GM23338 (cell line): ENCODE data around the gene NKX2-1. TPM values are rescaled to one million over a fixed set of nuclear protein-coding genes. Genes with fewer than 3 reads are reported as not detected.

Experiments
- ATAC-seq: fragments of 200-7000 bp; cut with Tn5 transposase; 3 replicates; pipeline ENCODE4 v1.9.1; 2020
- DNase-seq: peaks from one replicate; pipeline ENCODE4 v3.0.0-alpha.2; 2015; ENCODE audit warnings: low spot score
- H2AFZ ChIP-seq: fragments of 200-600 bp; sonication (generic); 2 replicates; pipeline ENCODE4 v1.8.0; 2016; ENCODE audit warnings: antibody characterized with exemption, mild to moderate bottlenecking, moderate library complexity
- H3F3A ChIP-seq: fragments of 200-600 bp; sonication (generic); replicated peaks from 2 replicates; pipeline ENCODE4 v1.8.0; 2017; ENCODE audit warnings: antibody characterized with exemption, mixed run types, low read depth
- H3K27ac ChIP-seq: fragments of 200-600 bp; sonication (generic); 2 replicates; pipeline ENCODE4 v1.6.1; 2016; ENCODE audit warnings: low read depth
- H3K27me3 ChIP-seq: fragments of 200-600 bp; sonication (generic); 2 replicates; pipeline ENCODE4 v1.8.0; 2016; ENCODE audit warnings: mild to moderate bottlenecking, mixed run types, moderate library complexity; ENCODE audit not compliant: insufficient read depth
- H3K36me3 ChIP-seq: fragments of 200-600 bp; sonication (generic); 2 replicates; pipeline ENCODE4 v1.8.0; 2016; ENCODE audit warnings: mild to moderate bottlenecking; ENCODE audit not compliant: insufficient read depth
- H3K4me1 ChIP-seq: fragments of 200-600 bp; sonication (generic); 2 replicates; pipeline ENCODE4 v1.8.0; 2016; ENCODE audit warnings: mild to moderate bottlenecking, moderate library complexity; ENCODE audit not compliant: insufficient read depth
- H3K4me2 ChIP-seq: fragments of 200-600 bp; sonication (generic); 2 replicates; pipeline ENCODE4 v1.7.1; 2017; ENCODE audit warnings: mixed run types
- H3K4me3 ChIP-seq: fragments of 200-600 bp; sonication (generic); 2 replicates; pipeline ENCODE4 v1.6.1; 2016; ENCODE audit warnings: mixed run types
- H3K79me2 ChIP-seq: fragments of 200-600 bp; sonication (generic); replicated peaks from 2 replicates; pipeline ENCODE4 v1.8.0; 2017; ENCODE audit warnings: mild to moderate bottlenecking; ENCODE audit not compliant: insufficient read depth
- H3K9me2 ChIP-seq: fragments of 200-600 bp; sonication (generic); 2 replicates; pipeline ENCODE4 v1.8.0; 2017; ENCODE audit not compliant: insufficient read depth
- H4K20me1 ChIP-seq: fragments of 200-600 bp; sonication (generic); replicated peaks from 2 replicates; pipeline ENCODE4 v1.8.0; 2017; ENCODE audit warnings: mild to moderate bottlenecking; ENCODE audit not compliant: insufficient read depth
- H3K27ac Mint-ChIP-seq: 2 replicates; pipeline ENCODE4 v1.8.0; 2020; ENCODE audit warnings: inconsistent platforms, mild to moderate bottlenecking, moderate library complexity, mixed read lengths
- H3K27me3 Mint-ChIP-seq: 3 replicates; pipeline ENCODE4 v1.8.0; 2022; ENCODE audit warnings: low read depth, mild to moderate bottlenecking, moderate library complexity, mixed read lengths, inconsistent platforms; ENCODE audit not compliant: insufficient read depth, poor library complexity
- H3K36me3 Mint-ChIP-seq: 3 replicates; pipeline ENCODE4 v1.8.0; 2021; ENCODE audit warnings: low read depth, mild to moderate bottlenecking, inconsistent platforms, moderate library complexity, mixed read lengths
- H3K4me1 Mint-ChIP-seq: 3 replicates; pipeline ENCODE4 v1.8.0; 2020; ENCODE audit warnings: mild to moderate bottlenecking, inconsistent platforms, mixed read lengths
- H3K4me3 Mint-ChIP-seq: 3 replicates; pipeline ENCODE4 v1.8.0; 2021; ENCODE audit warnings: moderate library complexity, mild to moderate bottlenecking, inconsistent platforms, mixed read lengths
- H3K9me3 Mint-ChIP-seq: 3 replicates; pipeline ENCODE4 v1.8.0; 2020; ENCODE audit warnings: moderate library complexity, mild to moderate bottlenecking, inconsistent platforms, mixed read lengths
- CREB1 ChIP-seq: fragments of 250-450 bp; sonication (Bioruptor Pico); IDR thresholded peaks from 2 replicates; pipeline ENCODE4 v1.5.0; 2020; ENCODE audit warnings: low read depth, mild to moderate bottlenecking, moderate library complexity
- EZH2 ChIP-seq: fragments of 200-600 bp; sonication (generic); IDR thresholded peaks from one replicate; pipeline ENCODE4 v1.8.0; 2017; ENCODE audit warnings: antibody characterized with exemption, mild to moderate bottlenecking, low read depth; ENCODE audit not compliant: unreplicated experiment
- EZH2phosphoT487 ChIP-seq: fragments of 200-600 bp; sonication (generic); IDR thresholded peaks from one replicate; pipeline ENCODE4 v1.8.1; 2018; ENCODE audit warnings: antibody characterized with exemption; ENCODE audit not compliant: unreplicated experiment
- JUNB ChIP-seq: IDR thresholded peaks from one replicate; pipeline ENCODE4 v1.6.1; 2016; ENCODE audit warnings: antibody characterized with exemption; ENCODE audit not compliant: unreplicated experiment
- NANOG ChIP-seq: IDR thresholded peaks from 2 replicates; pipeline ENCODE4 v1.6.1; 2016; ENCODE audit warnings: antibody characterized with exemption, borderline replicate concordance
- STAT1 ChIP-seq: IDR thresholded peaks from one replicate; pipeline ENCODE4 v1.6.1; 2016; ENCODE audit warnings: antibody characterized with exemption; ENCODE audit not compliant: unreplicated experiment
- polyA plus RNA-seq: library from polyadenylated mRNA; unstranded; fragments of >200 nt; fragmentation: Nextera tagmentation; extraction: Ambion mirVana; gene quantifications from 2 replicates; pipeline ENCODE4 v1.2.1, GENCODE V29; 2016
- total RNA-seq: library from RNA; depleted of rRNA; stranded (reverse); fragments of >200 nt; shearing (Covaris generic); gene quantifications from 2 replicates; pipeline ENCODE4 v1.2.3, GENCODE V29; 2014
- TF ChIP-seq, protein P1 (sequence below): IDR thresholded peaks from one replicate; pipeline ENCODE4 v1.6.1; 2018; ENCODE audit warnings: antibody characterized with exemption; ENCODE audit not compliant: unreplicated experiment
- TF ChIP-seq, protein P2 (sequence below): IDR thresholded peaks from 2 replicates; pipeline ENCODE4 v1.6.1; 2016; ENCODE audit warnings: antibody characterized with exemption

NKX2-1 gene
- total and polyA plus RNA-seq, 2 experiments from 2014 or later, result not detected

DNA sequence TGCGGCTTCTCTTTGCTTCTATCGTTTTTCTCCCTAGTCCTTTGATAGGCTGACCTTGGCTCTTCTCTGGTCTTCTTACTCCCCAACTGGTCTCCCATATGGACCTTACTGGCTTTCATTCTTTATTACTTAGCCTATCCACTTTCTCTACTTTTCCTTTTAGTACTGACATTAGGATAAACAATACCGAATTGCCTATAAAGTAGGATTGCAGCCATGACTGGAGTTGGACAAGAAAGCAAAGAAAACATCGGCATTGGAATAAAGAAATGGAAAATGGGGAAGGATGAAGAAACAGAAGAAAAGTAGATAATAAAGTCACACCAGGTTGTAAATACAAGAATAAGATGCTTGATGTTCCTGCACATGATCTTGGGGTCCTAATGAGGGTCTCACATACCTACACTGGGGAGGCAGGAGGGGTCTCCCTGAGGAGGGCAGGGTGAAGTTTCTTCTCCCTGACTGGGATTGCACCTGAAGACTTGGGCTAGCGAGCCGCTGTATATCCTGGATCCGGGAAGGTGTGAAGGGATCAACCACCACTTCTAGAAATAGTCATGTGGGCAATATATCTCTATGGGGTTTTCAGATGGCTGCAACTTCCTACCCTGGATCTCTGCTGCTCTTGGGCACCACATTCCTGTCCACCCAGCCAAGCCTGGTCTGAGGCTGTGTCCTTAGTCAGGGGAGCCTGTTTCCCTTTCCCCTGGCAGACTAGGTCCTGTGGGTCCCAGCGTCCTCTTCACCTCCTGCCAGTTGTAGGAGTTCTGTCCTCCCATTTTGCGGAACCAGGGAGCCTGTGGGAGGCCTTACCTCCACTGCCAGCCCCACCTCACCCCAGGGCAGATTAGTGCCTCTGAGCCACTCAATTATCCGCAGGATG, 13.1 kb downstream of the NKX2-1 start:
- DNase-seq (no peak), ATAC-seq (no peak)
- H3K27me3 ChIP-seq, result peaks cover 100% of the 10 kb centered on the region
- H3K9me3 Mint-ChIP-seq, result peaks cover 10% of the 10 kb centered on the region; the same call in 2 of the 3 replicates
- H3K79me2 ChIP-seq, result no peaks in the 10 kb centered on the region
- peaks cover 92% of the 10 kb centered on the region for H3K27me3 Mint-ChIP-seq
- peaks cover 63% of the 10 kb centered on the region for H3K4me1 Mint-ChIP-seq
- no peak overlapping the region for H2AFZ ChIP-seq
- no peaks in the 10 kb centered on the region for H3K36me3 Mint-ChIP-seq
- TF ChIP-seq STAT1 (no peak), CREB1 (CRISPR knock-in tag) (no peak), EZH2phosphoT487 (peak; percentile 16), NANOG (no peak), EZH2 (peak; percentile 89), JUNB (no peak)
- TF ChIP-seq, protein P1, sequence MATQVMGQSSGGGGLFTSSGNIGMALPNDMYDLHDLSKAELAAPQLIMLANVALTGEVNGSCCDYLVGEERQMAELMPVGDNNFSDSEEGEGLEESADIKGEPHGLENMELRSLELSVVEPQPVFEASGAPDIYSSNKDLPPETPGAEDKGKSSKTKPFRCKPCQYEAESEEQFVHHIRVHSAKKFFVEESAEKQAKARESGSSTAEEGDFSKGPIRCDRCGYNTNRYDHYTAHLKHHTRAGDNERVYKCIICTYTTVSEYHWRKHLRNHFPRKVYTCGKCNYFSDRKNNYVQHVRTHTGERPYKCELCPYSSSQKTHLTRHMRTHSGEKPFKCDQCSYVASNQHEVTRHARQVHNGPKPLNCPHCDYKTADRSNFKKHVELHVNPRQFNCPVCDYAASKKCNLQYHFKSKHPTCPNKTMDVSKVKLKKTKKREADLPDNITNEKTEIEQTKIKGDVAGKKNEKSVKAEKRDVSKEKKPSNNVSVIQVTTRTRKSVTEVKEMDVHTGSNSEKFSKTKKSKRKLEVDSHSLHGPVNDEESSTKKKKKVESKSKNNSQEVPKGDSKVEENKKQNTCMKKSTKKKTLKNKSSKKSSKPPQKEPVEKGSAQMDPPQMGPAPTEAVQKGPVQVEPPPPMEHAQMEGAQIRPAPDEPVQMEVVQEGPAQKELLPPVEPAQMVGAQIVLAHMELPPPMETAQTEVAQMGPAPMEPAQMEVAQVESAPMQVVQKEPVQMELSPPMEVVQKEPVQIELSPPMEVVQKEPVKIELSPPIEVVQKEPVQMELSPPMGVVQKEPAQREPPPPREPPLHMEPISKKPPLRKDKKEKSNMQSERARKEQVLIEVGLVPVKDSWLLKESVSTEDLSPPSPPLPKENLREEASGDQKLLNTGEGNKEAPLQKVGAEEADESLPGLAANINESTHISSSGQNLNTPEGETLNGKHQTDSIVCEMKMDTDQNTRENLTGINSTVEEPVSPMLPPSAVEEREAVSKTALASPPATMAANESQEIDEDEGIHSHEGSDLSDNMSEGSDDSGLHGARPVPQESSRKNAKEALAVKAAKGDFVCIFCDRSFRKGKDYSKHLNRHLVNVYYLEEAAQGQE, result no peak
- TF ChIP-seq, protein P2, sequence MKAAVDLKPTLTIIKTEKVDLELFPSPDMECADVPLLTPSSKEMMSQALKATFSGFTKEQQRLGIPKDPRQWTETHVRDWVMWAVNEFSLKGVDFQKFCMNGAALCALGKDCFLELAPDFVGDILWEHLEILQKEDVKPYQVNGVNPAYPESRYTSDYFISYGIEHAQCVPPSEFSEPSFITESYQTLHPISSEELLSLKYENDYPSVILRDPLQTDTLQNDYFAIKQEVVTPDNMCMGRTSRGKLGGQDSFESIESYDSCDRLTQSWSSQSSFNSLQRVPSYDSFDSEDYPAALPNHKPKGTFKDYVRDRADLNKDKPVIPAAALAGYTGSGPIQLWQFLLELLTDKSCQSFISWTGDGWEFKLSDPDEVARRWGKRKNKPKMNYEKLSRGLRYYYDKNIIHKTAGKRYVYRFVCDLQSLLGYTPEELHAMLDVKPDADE, result no peak
- peaks cover 65% of the 10 kb centered on the region for H3K4me1 ChIP-seq
- peaks cover 44% of the 10 kb centered on the region for H3F3A ChIP-seq
- H3K4me3 Mint-ChIP-seq, result peak overlapping the region; percentile 30; the same call in 1 of the 3 replicates
- peaks cover 38% of the 10 kb centered on the region for H4K20me1 ChIP-seq
- H3K9me2 ChIP-seq, result no peaks in the 10 kb centered on the region
- H3K4me2 ChIP-seq, result peak overlapping the region; percentile 77; the same call in 1 of the 2 replicates
- H3K27ac Mint-ChIP-seq, result no peak overlapping the region
- peak overlapping the region; percentile 47; the same call in 1 of the 2 replicates for H3K4me3 ChIP-seq
- no peaks in the 10 kb centered on the region for H3K36me3 ChIP-seq
- H3K27ac ChIP-seq, result no peak overlapping the region
